GM10847 (cell line): Measurements from ENCODE around the gene SEL1L3.

Experiments used
- POLR2A ChIP-seq: IDR thresholded peaks from 2 replicates; pipeline ENCODE4 v1.6.1; 2011; ENCODE audit not compliant: insufficient read length; ENCODE audit errors: extremely low read depth

SEL1L3 gene

GRCh38 chr4:25862411-25863346, at the start of gene SEL1L3:
SEL1L3 (minus strand) TSS chr4:25862988; CDS start chr4:25862836, 152 bp downstream.
- TF ChIP-seq POLR2A, result no peak

- no peak for TF ChIP-seq POLR2A
Measured at GRCh38 chr4:25911356-25911755, 48.6 kb upstream of the SEL1L3 start.

DNA sequence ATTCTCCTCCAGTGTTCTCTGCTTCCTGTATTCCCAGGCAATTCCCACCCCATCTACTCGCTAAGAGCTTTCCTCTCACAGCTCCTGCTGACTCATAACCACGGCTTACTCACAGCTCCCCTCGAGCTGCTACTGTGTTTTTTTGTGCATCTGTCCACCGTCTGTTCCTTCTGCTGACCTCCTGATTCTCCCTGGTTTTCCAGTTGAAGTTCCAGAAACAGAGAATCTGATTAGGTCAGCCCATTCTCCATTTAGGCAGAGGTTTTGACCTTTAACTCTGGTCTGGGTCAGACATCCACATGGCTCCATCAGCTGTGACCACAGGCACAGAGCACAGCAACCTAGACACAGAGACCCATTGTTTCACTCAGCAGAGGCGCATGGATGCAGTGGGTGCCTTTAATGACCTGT, 45.7 kb upstream of the SEL1L3 start:
- TF ChIP-seq POLR2A, result no peak

DNA sequence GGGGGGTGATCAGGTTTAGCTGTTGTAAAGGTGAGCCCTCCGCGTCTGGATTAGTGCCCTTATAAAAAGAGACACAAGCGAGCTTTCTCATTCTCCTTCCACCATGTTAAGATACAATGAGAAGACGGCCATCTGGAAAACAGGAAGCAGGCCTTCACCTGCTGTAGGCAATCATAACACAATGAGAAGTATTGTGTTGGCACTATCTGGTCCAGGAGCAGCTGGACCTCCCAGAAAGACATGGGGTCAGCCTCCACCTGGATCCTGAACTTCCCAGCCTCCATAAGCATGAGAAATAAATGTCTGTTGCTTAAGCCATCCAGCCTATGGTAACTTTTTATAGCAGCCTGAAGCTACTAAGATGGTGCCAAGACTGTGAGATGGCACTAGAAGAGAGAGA, 42.6 kb upstream of the SEL1L3 start:
- no peak for TF ChIP-seq POLR2A

DNA sequence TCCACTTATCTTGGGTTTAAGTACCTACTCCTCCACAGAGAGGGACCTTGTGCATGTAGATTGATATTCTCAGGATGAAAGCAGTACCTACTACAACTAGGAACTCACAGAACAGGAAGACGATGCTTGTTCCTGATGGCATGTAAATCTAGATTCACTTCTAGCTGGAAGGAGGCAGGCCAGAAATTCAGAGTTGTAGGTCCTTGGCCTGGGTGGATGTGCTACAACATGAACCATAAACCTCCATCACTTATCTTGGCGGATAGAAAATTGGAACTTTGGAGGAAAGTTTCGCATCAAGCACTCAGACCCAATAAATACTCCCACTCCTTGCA, 41.9 kb upstream of the SEL1L3 start:
- TF ChIP-seq POLR2A, result no peak

GRCh38 chr4:25903900-25904747, 41.3 kb upstream of the SEL1L3 start:
- no peak for TF ChIP-seq POLR2A

GRCh38 chr4:25901030-25901430, 38.2 kb upstream of the SEL1L3 start:
- no peak for TF ChIP-seq POLR2A

DNA sequence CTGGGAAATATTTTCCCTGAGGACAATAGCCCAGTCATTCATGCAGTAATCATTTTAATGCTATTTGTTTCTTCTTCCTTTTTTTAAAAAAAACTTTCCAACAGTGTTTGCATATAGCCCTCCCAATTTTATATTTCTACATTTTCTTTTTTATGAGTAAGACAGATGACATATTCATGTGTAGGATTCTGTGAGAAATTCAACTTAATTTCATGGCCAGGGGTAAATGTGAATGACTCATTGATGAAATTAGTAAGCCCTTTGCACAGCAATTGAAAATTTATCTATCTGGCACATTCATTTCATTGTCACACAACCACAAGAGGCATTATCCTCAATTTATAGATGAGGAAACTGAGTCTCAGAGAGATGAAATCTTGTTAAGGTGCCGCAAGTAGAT, 37.5 kb upstream of the SEL1L3 start:
- TF ChIP-seq POLR2A, result no peak

DNA sequence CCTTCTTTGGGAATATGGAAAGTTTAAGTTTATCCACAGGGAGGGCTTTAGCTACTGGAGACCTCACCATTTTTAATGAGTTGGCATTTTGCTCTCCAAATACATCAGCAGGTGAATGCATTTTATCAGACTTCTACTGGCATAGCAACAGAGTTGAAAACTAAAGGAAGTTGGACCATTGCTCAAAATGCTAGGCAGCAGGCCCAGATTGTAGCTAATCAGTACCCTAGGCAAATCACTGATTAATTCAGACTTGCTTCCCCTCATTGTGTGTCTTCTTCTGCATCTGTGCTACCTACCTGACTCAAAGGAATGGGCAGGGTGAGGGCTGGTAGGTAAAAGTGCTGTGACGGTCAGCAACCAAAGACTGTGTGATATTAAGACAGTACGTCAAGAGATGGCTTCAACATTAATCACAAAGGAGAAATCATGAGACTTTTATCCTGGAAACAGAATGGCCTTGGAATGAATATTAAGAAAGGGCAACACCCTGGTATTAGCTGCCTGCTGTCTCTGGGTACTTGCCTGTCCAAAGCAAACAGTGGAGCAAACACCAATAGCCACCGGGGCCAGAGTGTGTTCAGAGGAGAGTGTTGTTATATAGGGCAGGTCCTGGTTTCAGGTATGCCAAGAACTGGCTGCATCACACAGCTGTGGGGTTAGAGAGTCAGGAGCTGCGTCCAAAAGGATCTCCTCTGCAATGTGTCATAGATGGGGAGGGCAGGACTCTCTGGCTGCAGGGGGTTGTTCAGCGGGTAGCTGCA, 34.2 kb upstream of the SEL1L3 start:
- TF ChIP-seq POLR2A, result no peak

- no peak for TF ChIP-seq POLR2A
Measured at GRCh38 chr4:25892796-25893195, 30.0 kb upstream of the SEL1L3 start.

DNA sequence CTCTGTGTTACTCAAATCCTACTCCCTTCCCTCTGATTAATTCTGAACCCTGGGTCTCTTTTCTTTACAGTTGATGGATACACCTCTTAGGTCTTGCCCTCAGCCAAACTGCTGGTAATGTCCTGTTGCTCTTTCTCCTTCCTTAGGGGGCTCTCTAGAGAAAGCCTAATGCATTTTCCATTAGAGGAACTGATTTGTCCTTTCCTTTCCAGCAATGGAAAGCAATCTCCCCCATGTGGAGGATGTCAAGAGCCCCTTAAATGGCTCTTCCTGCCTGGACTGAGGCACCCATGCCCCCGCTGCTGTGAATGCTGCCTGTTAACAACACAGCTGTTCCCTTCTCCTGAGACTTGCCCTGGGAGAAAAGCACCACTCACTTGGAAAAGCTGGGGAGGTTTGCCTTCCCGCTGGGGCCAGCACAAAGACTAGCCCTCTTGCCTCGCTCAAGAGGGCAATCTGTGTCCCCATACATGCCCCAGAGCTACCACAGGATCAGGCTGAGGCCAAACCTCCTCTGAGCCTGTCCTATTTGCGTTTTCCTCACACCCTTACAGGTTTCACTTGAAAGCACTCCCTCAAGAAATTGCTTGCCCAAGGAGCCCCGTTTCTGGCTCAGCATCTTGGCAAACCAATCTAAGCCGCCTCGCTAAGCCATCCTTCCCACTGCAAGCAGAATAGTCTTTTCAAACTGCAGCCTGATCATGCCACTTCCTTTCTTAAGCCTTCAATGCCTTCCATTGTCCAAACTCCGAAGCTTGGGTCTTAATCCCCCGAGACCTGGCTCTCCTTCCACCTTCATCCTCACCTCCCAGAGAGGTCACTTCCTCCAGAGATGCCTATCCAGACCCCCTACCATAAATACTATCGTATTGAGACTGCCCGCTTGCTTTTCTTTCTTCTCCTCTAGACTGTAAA, 28.0 kb upstream of the SEL1L3 start:
- no peak for TF ChIP-seq POLR2A

DNA sequence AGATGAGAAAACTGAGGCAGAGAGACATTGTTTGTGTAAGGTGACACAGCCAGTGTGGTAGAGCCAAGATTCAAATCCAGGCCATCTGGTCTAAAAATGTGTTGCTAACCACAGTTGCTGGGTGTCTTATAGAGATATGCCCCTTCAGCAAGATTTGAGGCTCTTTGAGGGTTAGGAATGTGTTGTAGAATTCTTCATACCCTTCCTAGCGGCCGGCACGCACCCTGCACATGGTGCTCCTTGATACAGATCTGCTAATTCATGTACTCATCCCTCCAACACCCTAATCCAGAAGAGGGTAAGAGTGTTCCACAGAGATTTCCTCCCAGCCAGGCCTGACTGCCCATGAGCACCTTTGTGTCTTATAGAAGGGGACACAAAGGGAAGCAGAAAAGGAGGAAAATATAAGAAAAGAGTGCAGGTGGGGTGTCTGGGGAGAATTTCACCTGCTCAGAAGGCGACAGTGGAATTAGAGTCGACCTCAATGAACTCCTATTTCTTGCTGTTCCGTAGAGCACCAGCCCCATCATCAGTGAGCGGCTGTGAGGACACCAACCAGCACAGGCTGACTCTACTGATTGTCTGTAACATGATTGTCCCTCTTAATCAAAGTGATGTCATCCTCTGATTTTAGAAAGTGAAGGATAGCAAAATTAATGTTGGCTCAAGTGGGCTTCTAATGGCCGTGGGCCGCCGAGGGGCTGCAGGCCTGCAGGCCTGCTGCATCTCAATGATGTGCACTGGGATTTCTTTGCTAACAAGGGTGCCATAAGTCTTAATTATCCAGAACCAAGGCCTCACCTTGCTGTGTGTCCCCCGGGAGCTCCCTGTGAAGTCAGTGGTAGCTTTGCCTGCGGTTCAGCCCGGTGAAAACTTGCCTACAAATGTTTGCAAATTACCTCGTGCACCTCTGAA, 27.1 kb upstream of the SEL1L3 start:
- no peak for TF ChIP-seq POLR2A

DNA sequence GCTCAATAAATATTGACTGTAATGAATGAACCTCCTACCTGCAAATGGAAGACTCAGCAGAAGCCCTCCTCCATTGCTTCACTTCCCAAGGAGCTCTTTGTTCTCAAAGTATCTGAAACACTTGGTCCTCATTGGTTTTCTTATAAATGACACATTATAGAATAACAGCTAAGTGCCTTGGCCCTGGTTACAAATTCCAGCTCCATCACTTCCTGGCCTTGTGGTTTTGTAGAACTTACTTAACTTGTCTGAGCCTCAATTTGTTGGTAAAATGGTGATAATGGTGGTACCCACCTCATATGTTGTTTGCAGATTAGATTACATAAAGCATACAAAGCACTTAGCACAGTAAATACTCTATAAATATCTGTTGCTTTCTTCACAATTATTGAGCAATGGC, 26.0 kb upstream of the SEL1L3 start:
- no peak for TF ChIP-seq POLR2A
